IMR-90 (cell line): ENCODE results near the gene XKR7. TPM values are rescaled to one million over a fixed set of nuclear protein-coding genes. Genes with fewer than 3 reads are reported as not detected.

ENCODE experiments used
- ATAC-seq: fragments of 200-7000 bp; cut with Tn5 transposase; 2 replicates; pipeline ENCODE4 v1.9.1; 2020; ENCODE audit warnings: low read depth, mild to moderate bottlenecking, moderate library complexity
- BruUV-seq: library from RNA; stranded (reverse); fragments of 400-500 nt; replicated peaks from 2 replicates; lab custom pipeline; 2021; lab: Mats Ljungman, UMichigan
- CTCF ChIA-PET: fragments of 300-600 bp; formaldehyde crosslinking; extraction: SDS; loops from one replicate; lab custom pipeline; 2021; ENCODE audit warnings: antibody characterized with exemption; lab: Yijun Ruan, JAX
- POLR2A ChIA-PET: fragments of 300-600 bp; sonication (Branson Sonifier 250); formaldehyde crosslinking; loops from one replicate; lab custom pipeline; 2022; ENCODE audit warnings: antibody characterized with exemption; ENCODE audit not compliant: unreplicated experiment; lab: Charles Lee
- DNase-seq: peaks from one replicate; pipeline ENCODE4 v3.0.0; 2013
- H2AFZ ChIP-seq: replicated peaks from 2 replicates; pipeline ENCODE3; 2013; ENCODE audit warnings: low read length, mild to moderate bottlenecking; ENCODE audit not compliant: poor library complexity
- H2AK5ac ChIP-seq: 2 replicates; pipeline ENCODE4 v1.6.1; 2013; ENCODE audit warnings: low read depth, low read length, inconsistent platforms
- H2AK9ac ChIP-seq: replicated peaks from 2 replicates; pipeline ENCODE3; 2013; ENCODE audit warnings: mild to moderate bottlenecking, low read depth, low read length, moderate library complexity; ENCODE audit not compliant: poor library complexity
- H2BK120ac ChIP-seq: 2 replicates; pipeline ENCODE4 v1.6.1; 2013; ENCODE audit warnings: low read depth, low read length, inconsistent platforms
- H2BK15ac ChIP-seq: 3 replicates; pipeline ENCODE4 v1.6.1; 2013; ENCODE audit warnings: low read depth, low read length, inconsistent platforms
- H2BK20ac ChIP-seq: 2 replicates; pipeline ENCODE4 v1.6.1; 2013; ENCODE audit warnings: low read depth, mild to moderate bottlenecking, inconsistent platforms, low read length, moderate library complexity
- H2BK5ac ChIP-seq: 2 replicates; pipeline ENCODE4 v1.6.1; 2013; ENCODE audit warnings: mild to moderate bottlenecking, low read depth, low read length, inconsistent platforms; ENCODE audit not compliant: poor library complexity, severe bottlenecking
- H3K14ac ChIP-seq: replicated peaks from 2 replicates; pipeline ENCODE4 v1.6.1; 2013; ENCODE audit warnings: low read depth, low read length, inconsistent platforms
- H3K18ac ChIP-seq: 2 replicates; pipeline ENCODE4 v1.6.1; 2013; ENCODE audit warnings: low read depth, low read length, control low read depth
- H3K23ac ChIP-seq: 2 replicates; pipeline ENCODE4 v1.6.1; 2013; ENCODE audit warnings: low read depth, low read length, inconsistent platforms
- H3K27ac ChIP-seq: 2 replicates; pipeline ENCODE4 v1.5.1; 2013; ENCODE audit warnings: mild to moderate bottlenecking, control low read depth, low read length; ENCODE audit not compliant: insufficient read depth
- H3K27me3 ChIP-seq: 2 replicates; pipeline ENCODE4 v1.6.1; 2013; ENCODE audit warnings: low read length; ENCODE audit not compliant: control insufficient read depth, insufficient read depth
- H3K36me3 ChIP-seq: 2 replicates; pipeline ENCODE4 v1.6.1; 2013; ENCODE audit warnings: low read length, mixed read lengths; ENCODE audit not compliant: control insufficient read depth, insufficient read depth
- H3K4ac ChIP-seq: 2 replicates; pipeline ENCODE4 v1.6.1; 2013; ENCODE audit warnings: low read depth, low read length, inconsistent platforms
- H3K4me1 ChIP-seq: 2 replicates; pipeline ENCODE4 v1.6.1; 2013; ENCODE audit warnings: low read length, mixed read lengths; ENCODE audit not compliant: control insufficient read depth, insufficient read depth
- H3K4me2 ChIP-seq: 2 replicates; pipeline ENCODE4 v1.6.1; 2013; ENCODE audit warnings: low read depth, mild to moderate bottlenecking, control low read depth, low read length, moderate library complexity
- H3K4me3 ChIP-seq: 2 replicates; pipeline ENCODE4 v1.5.1; 2013; ENCODE audit warnings: low read depth, mild to moderate bottlenecking, control low read depth, low read length, moderate library complexity; ENCODE audit not compliant: insufficient read depth
- H3K56ac ChIP-seq: 2 replicates; pipeline ENCODE4 v1.6.1; 2013; ENCODE audit warnings: low read length, inconsistent platforms; ENCODE audit not compliant: insufficient read depth; ENCODE audit errors: extremely low read depth
- H3K79me1 ChIP-seq, 2 experiments: 2 replicates each; pipeline ENCODE4 v1.6.1; 2013; ENCODE audit warnings: low read length in 2 of 2, inconsistent platforms in 1 of 2, low read depth in 1 of 2
- H3K9ac ChIP-seq: 2 replicates; pipeline ENCODE4 v1.6.1; 2013; ENCODE audit warnings: low read depth, low read length, control low read depth
- H3K9me1 ChIP-seq: 2 replicates; pipeline ENCODE4 v1.6.1; 2013; ENCODE audit warnings: low read length, inconsistent platforms; ENCODE audit not compliant: insufficient read depth
- H3K9me3 ChIP-seq: 2 replicates; pipeline ENCODE4 v1.6.1; 2013; ENCODE audit warnings: low read length; ENCODE audit not compliant: control insufficient read depth, insufficient read depth
- H4K20me1 ChIP-seq: 2 replicates; pipeline ENCODE4 v1.6.1; 2013; ENCODE audit warnings: low read length, inconsistent platforms; ENCODE audit not compliant: insufficient read depth
- H4K5ac ChIP-seq: 2 replicates; pipeline ENCODE4 v1.6.1; 2013; ENCODE audit warnings: mild to moderate bottlenecking, low read depth, low read length, control low read depth
- H4K8ac ChIP-seq, 2 experiments: 2 replicates each; pipeline ENCODE4 v1.6.1; 2013; ENCODE audit warnings: low read depth in 2 of 2, low read length in 2 of 2, control low read depth in 1 of 2, inconsistent platforms in 1 of 2
- H4K91ac ChIP-seq: 2 replicates; pipeline ENCODE4 v1.6.1; 2013; ENCODE audit warnings: low read depth, low read length, inconsistent platforms; ENCODE audit not compliant: insufficient read depth
- CHD1 ChIP-seq: IDR thresholded peaks from 2 replicates; pipeline ENCODE4 v1.6.1; 2012; ENCODE audit warnings: low read depth, low read length, improper control_type of control experiment
- ELK1 ChIP-seq: fragments of 150-350 bp; IDR thresholded peaks from 2 replicates; pipeline ENCODE4 v1.6.1; 2016; ENCODE audit warnings: low read depth, mild to moderate bottlenecking, low read length, moderate library complexity, borderline replicate concordance
- MAFK ChIP-seq: IDR thresholded peaks from 2 replicates; pipeline ENCODE4 v1.6.1; 2012; ENCODE audit warnings: low read depth, low read length, improper control_type of control experiment
- MAZ ChIP-seq: IDR thresholded peaks from 2 replicates; pipeline ENCODE4 v1.6.1; 2012; ENCODE audit warnings: low read depth, mild to moderate bottlenecking, low read length, improper control_type of control experiment, moderate library complexity, borderline replicate concordance
- RAD21 ChIP-seq: IDR thresholded peaks from 2 replicates; pipeline ENCODE4 v1.6.1; 2012; ENCODE audit warnings: low read length, improper control_type of control experiment
- RCOR1 ChIP-seq: IDR thresholded peaks from 2 replicates; pipeline ENCODE4 v1.6.1; 2012; ENCODE audit warnings: mild to moderate bottlenecking, low read length, improper control_type of control experiment; ENCODE audit not compliant: insufficient replicate concordance
- WGBS, 2 experiments: methylation state at CpG; one replicate each; pipeline versions ENCODE4 v1.1.5 to v1.1.7; 2013; ENCODE audit warnings: missing lambda C conversion rate in 2 of 2; ENCODE audit not compliant: insufficient read length in 1 of 2; ENCODE audit errors: extremely low coverage in 2 of 2; 5-methylcytosine and 5-hydroxymethylcytosine counted together
- dilution Hi-C: fragments of 300-500 bp; cut with HindIII; formaldehyde crosslinking; loops from one replicate; pipeline ENCODE4 v1.14.3; 2018; ENCODE audit warnings: low sequenced_read_pairs; ENCODE audit not compliant: unreplicated experiment
- in situ Hi-C: fragments of 300-500 bp; cut with MboI; formaldehyde crosslinking; loops from 3 replicates; pipeline ENCODE4 v1.14.3; 2019; ENCODE audit warnings: low sequenced_read_pairs, inconsistent platforms, mixed read lengths
- intact Hi-C: fragments of 100-400 bp; cut with micrococcal nuclease; formaldehyde crosslinking; loops from 2 replicates; pipeline ENCODE4 v1.10.0; 2022
- polyA plus RNA-seq, 3 experiments: library from polyadenylated mRNA; depleted of rRNA; stranded (reverse); fragments of >200 nt; gene quantifications; 2 replicates each; pipeline ENCODE4 v1.2.3, GENCODE V29; 2012; ENCODE audit warnings: low replicate concordance in 1 of 3
- total RNA-seq: library from RNA; depleted of rRNA; stranded (reverse); fragments of >200 nt; gene quantifications from 2 replicates; pipeline ENCODE4 v1.2.3, GENCODE V29; 2012

The XKR7 gene
- total and polyA plus RNA-seq, 2 of the 4 experiments (the other 2 are of a cell fraction), result not detected

GRCh38 chr20:31972471-31973021 is 4.6 kb downstream of the XKR7 start:
- Histone ChIP-seq H4K91ac (no peak overlapping the region), H3K4me1 (no peaks in the 10 kb centered on the region; the same call in 1 of the 2 replicates), H3K9ac (no peak overlapping the region), H4K20me1 (peaks cover 6% of the 10 kb centered on the region; the same call in 1 of the 2 replicates), H3K23ac (no peak overlapping the region), H3K27me3 (peaks cover 38% of the 10 kb centered on the region), H2BK120ac (no peak overlapping the region), H4K5ac (no peak overlapping the region), H3K18ac (no peak overlapping the region), H3K9me3 (no peaks in the 10 kb centered on the region), H3K27ac (no peak overlapping the region), H3K79me1 (no peaks in the 10 kb centered on the region), H2BK15ac (no peak overlapping the region), H2AK5ac (no peak overlapping the region), H4K8ac (no peak overlapping the region), H3K14ac (no peak overlapping the region), H3K4ac (no peak overlapping the region), H2BK5ac (no peak overlapping the region), H3K9me1 (no peaks in the 10 kb centered on the region), H3K4me2 (no peak overlapping the region), H2AK9ac (no peak overlapping the region), H3K4me3 (no peak overlapping the region), H2AFZ (no peak overlapping the region), H3K36me3 (no peaks in the 10 kb centered on the region), H2BK20ac (no peak overlapping the region), H3K56ac (no peak overlapping the region)
- ChIA-PET POLR2A (no interaction called here), CTCF (interaction anchor here (0.9 kb wide), 1 partner anchor 21 kb away, joined by 4 read pairs; the partner anchor contains the start of gene PDRG1)
- intact Hi-C loops (no loop called here), dilution Hi-C loops (no loop called here), in situ Hi-C loops (no loop called here)
- TF ChIP-seq MAZ, result no peak
- TF ChIP-seq RAD21, result no peak
- no peak for TF ChIP-seq MAFK
- no peak for TF ChIP-seq RCOR1
- TF ChIP-seq ELK1, result no peak
- TF ChIP-seq CHD1, result no peak
- WGBS, 2 experiments, result no CpG with 5 or more reads among the region's 4 CpGs
- BruUV-seq, result no TSS peak
- DNase-seq, result peak; percentile 36
- ATAC-seq, result no peak
